GM19023 (cell line): ENCODE measurements around the gene GNA12.
"Not testable (repeated sequence)": the region's sequence is repeated elsewhere in the genome, so short reads cannot be mapped to it uniquely, and the experiment has no call there.

Source experiments
- ATAC-seq: cut with Tn5 transposase; IDR thresholded peaks from one replicate; pipeline ENCODE4 v1.9.1; 2021; ENCODE audit warnings: mild to moderate bottlenecking, moderate library complexity; ENCODE audit not compliant: unreplicated experiment

GNA12 gene

DNA sequence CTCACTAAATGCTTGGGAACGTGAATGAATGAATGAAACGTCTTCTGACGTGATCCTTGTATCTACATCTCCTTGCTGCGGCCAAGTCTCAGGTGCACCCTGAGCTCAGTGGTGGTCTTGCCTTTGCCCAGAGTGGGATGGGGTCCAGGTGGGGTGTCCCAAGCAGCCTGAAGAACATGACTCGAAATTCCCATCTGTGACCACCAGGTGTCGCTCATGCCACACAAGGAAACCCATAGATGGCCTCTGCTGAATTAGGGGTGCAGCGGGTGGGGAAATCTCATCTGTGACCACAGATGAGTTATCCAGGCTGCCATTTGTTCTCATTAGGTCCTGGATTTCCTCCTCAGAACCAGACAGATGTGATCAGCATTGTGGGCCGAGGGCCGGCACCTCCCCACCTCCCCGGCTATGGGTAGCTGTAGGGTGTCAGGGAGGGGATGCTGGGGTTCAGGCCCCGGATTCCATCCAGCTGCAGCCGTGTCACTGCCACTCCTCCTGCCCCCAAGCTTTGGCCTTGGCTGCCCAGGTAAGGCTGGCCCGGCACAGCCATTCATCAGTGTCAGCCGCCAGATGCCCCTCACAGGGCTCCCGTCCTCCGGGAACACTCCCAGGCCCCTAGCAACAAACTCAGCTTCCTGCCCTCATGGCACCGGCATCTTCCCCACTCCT is 21.0 kb upstream of the GNA12 start:
- peak; percentile 36 for ATAC-seq

DNA sequence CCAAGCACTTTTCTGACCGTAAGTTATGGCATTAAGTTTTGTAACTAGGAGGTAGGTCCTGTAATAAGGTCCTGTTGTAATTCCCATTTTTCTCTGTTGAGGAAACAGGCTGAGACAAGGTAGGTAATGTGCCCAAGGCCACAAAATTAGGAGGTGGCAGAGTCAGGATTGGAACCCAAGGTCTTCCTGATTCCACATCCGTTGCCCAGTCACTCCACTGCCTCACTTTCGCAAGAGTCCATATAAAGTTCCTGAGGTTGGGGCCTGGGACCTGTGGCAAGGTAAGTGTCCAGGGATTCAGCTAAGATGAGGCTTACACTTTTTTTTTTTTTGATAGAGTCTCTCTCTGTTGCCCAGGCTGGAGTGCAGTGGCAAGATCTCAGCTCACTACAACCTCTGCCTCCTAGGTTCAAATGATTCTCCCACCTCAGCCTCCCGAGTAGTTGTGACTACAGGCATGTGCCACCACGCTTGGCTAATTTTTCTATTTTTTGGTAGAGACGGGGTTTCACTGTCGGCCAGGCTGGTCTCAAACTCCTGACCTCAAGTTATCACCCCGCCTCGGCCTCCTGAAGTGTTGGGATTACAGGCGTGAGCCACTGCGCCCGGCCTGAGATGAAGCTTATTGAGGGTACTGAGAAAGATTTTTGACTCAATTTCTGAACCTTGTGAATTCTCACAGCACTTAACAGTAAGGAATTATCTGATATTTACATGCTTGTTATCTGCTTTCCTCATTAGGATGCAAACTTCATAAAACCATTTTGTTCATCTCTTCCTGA is 20.3 kb upstream of the GNA12 start:
- no peak for ATAC-seq

DNA sequence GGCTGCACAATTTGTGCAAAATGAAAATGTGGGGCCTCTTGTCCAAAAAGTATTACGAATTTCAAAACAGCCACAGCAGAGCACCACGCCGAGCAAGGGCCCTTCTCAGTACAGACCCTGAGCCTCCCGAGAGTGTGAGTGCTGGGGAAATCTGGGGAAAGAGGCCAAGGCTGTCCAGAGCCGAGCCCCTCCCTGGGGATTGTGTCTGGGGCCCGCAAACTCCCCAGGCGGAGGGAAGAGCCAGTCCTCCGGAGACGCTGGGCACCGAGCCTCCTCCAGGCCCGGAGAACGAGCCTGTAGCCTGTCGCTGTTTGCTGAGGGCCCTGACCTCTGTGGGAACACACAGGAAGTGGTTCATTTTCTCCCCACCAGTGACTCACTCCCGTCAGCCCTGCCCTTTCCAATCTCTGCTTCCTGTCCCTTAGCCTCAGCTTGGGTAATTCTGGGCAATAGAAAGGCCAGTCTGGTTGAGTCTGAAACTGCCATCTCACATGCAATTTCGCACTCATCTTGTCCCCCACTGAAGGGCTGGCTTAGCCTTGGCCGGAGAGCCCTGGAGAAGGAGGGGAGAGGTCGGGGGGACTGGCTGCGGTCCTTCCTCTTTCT is 19.5 kb upstream of the GNA12 start:
- peak; percentile 92 for ATAC-seq

DNA sequence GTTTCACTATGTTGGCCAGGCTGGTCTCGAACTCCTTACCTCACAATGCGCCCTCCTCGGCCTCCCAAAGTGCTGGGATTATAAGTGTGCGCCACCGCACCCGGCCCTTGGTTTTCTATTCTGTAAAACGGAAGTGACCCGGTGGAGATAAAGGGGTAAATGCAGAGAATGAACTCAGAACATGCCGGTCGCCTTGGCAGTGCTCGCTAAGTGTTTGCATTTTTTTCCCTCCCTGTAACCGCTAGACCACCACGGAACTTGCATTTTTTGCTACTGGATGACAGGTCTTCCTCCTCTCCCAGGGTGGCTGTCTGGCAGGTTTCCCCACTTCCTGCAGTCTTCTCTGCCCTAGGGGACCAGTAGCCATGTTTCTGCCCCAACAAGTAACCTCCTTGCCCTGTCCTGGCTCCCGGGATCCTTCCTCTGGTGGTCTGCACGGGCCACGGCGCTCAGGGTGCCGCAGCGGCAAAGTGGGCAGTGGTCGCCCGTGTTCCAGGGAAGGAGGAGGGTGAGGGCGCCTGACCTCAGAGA is 18.8 kb upstream of the GNA12 start:
- peak; percentile 9 for ATAC-seq

DNA sequence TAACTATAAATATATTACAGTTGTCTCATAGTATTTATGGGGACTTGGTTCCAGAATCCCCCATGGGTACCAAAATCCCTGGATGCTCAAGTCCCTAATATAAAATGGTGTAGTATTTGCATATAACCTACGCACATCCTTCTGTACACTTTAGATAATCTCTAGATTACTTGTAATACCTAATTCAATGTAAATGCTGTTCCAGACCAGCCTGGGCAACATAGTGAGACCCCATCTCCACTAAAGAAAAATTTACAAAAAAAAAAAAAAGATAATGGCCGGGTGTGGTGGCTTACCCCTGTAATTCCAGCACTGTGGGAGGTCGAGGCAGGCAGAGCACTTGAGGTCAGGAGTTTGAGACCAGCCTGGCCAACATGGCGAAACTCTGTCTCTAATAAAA is 17.4 kb upstream of the GNA12 start:
- ATAC-seq = no peak

DNA sequence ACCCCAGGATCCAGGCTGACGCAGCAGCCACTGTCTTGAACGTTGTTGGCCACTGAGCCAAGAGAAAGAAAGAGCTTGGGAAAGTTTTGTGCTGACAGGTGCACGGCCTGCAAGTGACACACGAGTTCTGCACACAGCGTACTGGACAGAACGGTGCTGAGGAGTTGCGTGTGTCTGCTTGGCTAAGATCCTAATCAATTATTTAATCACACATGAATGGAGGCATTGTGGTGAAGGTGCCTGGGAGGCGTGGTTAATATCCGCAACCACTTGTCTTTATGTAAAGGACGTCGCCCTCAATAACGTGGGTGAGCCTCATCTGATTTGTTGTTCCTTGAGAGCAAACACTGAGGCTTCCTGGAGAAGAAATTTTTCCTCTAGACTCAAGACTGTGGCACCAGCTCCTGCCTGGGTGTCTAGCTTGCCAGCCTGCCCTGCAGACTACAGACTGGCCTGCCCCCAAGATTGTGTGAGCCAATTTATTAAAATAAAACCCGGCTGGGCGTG is 16.6 kb upstream of the GNA12 start:
- ATAC-seq = no peak

DNA sequence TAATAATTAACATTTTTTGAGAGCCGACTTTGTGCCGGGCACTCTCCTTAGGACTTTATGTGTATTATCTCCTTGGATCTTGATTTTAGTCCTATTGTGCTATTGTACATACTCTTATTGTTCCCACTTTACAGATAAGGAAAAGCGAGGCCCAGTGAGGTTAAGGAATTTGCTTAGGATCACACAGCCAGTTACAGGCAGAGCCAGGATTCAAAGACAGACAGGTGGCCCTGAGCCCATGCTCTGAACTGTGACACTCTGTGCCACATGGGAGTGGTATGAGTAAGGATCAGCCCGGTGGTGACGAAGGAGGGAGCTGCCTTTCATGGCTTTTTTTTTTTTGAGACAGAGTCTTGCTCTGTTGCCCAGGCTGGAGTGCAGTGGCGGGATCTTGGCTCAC is 15.8 kb upstream of the GNA12 start:
- no peak for ATAC-seq

DNA sequence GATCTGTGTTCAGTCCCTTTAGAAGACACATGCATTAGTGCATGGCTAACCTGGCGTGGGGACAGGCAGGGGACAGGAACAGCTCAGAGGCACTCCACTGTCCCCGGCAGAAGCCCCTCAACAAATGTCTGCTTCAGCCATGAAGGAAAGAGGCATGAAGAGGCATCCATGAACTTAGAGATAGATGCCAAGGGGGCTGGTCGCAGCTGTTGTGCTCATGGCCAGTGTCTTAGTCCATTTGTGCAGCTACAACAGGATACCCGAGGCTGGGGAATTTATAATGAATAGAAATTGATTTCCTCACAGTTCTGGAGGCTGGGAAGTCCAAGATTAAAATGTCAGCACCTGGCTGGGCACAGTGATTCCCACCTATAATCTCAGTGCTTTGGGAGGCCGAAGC is 14.5 kb upstream of the GNA12 start:
- no peak for ATAC-seq

DNA sequence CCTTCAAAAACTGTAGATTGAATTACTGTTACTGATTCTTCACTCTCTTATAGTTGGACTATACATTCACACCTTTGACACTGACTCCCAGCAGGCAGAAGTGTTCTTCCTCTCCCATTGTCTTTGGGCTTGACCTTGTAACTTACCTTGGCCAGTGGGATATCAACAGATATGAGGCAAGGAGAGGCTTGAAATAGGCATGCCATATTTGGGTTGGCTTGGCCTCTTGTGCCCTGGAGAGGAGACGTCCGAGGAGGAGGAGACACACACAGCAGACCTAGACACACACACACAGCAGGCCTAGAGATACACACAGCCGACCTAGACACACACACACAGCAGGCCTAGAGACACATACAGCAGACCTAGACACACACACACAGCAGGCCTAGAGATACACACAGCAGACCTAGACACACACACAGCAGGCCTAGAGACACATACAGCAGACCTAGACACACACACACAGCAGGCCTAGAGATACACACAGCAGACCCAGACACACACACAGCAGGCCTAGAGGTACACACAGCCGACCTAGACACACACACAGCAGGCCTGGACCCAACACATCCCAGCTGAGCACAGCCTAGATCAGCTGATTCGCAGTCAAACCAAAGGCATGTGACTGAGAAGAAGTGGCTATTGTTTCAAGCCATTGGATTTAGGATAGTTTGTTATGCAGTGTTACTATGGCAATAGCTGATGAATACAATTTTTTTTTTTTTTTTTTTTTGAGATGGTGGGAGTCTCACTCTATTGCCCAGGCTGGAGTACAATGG is 12.5 kb upstream of the GNA12 start:
- ATAC-seq = no peak

DNA sequence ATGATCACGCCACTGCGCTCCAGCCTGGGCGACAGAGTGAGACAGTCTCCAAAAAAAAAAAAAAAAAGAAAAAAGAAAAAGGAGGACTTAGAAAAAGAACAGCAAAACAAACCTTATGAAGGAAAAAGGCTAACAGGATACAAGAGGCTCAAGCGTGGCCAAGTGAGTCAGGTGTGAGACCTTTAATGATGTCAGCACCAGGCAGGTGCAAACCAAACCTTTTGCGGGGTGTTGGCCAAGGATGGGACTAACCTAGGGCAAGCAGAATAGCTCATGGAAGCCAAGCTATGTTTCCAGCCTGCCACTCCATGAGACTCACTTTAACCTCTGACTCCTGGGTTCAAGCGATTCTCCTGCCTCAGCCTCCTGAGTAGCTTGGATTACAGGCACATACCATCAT is 11.3 kb upstream of the GNA12 start:
- ATAC-seq = no peak

DNA sequence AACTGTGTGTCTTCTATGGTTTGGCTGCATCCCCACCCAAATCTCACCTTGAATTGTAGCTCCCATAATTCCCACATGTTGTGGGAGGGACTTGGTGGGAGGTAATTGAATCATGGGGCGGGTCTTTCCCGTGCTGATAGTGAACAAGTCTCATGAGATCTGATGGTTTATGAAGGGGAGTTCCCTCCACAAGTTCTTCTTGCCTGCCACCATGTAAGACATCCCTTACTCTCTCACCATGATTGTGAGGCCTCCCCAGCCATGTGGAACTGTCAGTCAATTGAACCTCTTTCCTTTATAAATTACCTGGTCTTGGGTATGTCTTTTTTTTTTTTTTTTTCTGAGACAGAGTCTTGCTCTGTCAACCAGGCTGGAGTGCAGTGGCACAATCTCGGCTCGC is 9.4 kb upstream of the GNA12 start:
- not testable (repeated sequence) for ATAC-seq

DNA sequence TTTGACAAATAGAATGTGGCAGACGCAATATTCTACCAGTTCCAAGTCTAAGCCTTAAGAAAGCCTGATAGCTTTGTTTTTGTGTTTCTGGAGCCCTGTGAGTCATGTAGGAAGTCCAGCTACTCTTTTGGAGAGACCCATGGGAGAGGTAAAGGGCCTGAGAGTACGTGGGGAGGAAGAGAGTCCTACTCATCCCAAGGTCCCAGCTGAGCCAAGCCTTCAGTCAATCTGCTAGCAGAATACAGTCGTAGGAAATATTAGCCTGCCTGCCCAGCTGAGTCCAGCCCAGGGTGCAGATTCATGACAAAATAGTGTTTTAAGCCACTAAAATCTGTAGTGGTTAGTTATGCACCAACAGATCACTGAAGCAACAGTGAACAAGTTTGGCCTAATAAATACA is 9.0 kb upstream of the GNA12 start:
- ATAC-seq = no peak

DNA sequence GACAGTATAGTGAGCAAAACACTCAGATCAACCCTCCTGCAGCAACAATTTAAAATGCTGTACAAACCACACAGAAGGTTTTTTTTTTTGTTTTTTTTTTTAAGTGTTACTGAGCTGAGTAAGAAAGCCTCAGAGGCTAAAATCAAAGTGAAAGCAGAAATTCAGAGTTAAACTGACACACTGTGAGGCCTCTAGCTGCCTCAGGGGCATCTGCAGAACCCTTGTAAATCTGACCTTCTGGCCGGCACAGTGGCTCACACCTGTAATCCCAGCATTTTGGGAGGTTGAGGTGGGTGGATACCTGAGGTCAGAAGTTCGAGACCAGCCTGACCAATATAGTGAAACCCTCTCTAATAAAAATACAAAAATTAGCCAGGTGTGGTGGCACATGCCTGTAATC is 7.4 kb upstream of the GNA12 start:
- no peak for ATAC-seq

DNA sequence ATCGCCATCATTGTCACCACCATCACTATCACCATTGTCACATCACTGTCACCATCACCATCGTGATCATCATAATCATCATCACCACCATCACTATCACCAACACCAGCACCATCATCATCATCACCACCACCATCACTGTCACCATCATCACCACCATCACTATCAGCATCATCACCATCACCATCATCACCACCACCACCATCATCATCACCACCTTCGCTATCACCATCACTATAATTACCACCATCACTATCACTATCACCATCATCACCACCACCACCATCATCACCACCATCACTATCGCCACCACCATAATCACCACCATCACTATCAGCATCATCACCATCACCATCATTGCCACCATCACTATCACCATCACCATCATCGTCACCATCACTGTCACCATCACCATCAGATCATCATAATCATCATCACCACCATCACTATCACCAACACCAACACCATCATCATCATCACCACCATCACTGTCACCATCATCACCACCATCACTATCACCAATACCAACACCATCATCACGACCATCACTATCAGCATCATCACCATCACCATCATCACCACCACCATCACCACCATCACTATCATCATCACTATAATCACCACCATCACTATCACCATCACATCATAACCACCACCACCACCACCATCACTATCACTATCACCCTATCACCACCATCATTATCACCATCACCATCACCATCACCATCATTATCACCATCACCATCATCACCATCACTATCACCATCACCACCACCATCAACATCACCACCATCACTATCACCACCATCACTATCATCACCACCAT is 6.0 kb upstream of the GNA12 start:
- ATAC-seq = no peak

DNA sequence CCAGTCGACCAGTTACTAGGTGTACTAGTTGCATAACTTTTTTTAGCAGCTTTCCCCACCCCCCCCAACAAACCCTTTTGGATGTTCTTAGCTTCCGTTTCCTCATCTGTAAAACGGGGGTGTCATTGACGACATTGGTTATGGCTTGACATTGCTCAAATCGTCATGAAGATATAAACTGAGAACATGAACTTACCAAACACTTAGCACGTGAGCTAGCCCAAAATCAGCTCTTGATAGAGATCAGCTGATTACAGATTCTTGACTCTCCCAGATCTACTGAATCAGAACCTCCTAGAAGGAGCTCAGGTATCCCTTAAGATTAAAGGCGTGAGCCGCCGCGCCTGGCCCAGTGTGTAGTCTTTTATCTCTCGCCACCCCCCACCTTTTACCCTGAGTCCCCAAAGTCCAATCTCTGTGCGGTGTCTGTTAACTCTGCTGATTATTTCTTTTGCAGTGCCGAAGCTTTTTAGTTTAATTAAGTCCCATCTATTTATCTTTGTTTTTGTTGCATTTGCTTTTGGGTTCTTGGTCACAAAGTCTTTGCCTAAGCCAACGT is 1.0 kb upstream of the GNA12 start:
- ATAC-seq = no peak

DNA sequence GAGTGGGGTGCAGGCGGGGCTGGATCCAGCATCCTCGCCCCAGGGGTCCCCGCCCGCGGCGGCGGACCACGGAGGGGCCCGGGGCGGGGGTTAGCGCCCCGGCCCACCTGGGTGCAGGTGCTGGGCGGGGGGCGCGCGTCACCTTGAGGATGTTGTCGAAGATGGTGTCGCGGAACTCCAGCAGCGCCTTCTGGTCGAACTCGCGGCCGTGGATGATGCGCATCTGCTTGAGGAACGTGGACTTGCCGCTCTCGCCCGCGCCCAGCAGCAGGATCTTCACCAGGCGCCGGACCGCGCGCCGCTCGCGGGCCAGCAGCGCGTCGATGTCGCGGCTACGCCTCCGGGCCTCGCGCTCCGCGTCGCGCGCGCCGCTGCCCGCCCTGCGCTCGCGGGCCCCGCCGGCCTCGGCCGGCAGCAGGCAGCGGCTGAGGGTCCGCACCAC is 376 bp downstream of the GNA12 start:
- peak; percentile 30 for ATAC-seq

DNA sequence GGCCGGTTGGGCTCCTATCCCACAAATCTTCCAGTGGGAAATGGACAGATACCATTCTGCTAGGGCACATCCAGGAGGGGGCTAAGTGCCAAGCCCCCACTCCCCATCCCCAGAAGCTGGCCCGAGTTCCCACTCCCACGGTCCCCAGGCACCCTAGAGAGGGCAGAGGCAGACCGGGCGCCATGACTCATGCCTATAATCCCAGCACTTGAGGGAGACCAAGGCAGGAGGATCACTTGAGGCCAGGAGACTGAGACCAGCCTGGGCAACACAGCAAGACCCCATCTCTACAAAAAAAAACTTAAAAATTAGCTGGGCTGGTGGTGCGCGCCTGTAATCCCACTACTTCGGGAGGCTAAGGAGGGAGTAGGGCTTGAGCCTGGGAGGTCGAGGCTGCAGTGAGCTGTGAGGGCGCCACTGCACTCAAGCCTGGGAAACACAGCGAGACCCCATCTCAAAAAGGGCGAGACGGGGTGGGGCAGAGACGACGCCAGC is 870 bp downstream of the GNA12 start:
- no peak for ATAC-seq

DNA sequence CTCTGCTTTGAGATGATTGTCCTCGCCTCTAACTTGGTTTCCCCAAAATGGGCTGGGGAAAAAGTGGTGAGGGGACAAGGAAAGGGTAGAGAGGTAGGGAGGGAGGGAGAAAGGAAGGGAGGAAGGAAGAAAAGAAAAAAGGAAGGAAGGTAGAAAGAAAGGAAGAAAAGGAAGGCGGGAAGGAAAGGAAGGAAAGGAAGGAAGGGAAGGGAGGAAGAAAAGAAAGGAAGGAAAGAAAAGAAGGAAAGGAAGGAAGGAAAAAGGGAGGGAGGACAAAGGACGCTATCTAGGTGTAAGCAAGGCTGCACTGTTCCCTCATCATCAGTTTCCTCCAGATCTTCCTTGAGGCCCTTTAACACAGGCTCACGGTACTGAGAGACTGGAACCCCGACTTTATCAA is 2.2 kb downstream of the GNA12 start:
- no peak for ATAC-seq

DNA sequence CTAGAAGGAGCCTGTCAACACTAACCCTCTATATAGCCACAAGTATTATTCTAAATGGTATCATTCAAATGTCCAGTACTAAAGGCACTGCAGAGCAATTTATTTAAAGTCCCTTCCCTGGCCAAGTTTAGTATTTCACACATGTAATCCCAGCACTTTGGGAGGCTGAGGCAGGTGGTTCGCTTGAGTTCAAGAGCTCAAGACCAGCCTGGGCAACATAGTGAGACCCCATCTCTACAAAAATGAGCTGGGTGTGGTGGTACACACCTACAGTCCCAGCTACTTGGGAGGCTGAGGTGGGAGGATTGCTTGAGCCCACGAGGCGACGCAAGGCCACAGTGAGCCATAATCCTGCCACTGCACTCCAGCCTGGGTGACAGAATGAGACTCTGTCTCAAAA is 3.6 kb downstream of the GNA12 start:
- ATAC-seq = no peak
